Measurements from ENCODE around the gene ZZZ3. TPM values are rescaled to one million over a fixed set of nuclear protein-coding genes. Genes with fewer than 3 reads are reported as not detected.

ZZZ3 gene
- total and polyA plus RNA-seq, 10 of the 15 experiments (the other 5 are each of a cell fraction or from before 2014, with no cell fraction given): 10.5 to 44.1 (median 29.5) TPM

GRCh38 chr1:77682460-77683159 is at the start of gene ZZZ3 (continued):
- TF ChIP-seq EED (IDR thresholded peaks at IDR 0.05; ENCODE audit: low read depth): no peak
- no peak for TF ChIP-seq KLF5 (IDR thresholded peaks at IDR 0.05; ENCODE audit: partially characterized antibody)
- peak; percentile 95 for TF ChIP-seq TAF1 (IDR thresholded peaks at IDR 0.05; ENCODE audit: borderline replicate concordance, low read depth, low read length)
- TF ChIP-seq HSF1 (IDR thresholded peaks at IDR 0.05; ENCODE audit: low read depth, low read length): no peak
- TF ChIP-seq SIN3A (IDR thresholded peaks at IDR 0.05; ENCODE audit: low read depth, low read length): 0 out of 2 replicates have a peak, but pooled peaks have one; percentile 8
- TF ChIP-seq RUNX3 (IDR thresholded peaks at IDR 0.05; ENCODE audit: low read length): no peak; the same call in 1 of the 2 replicates
- no peak for TF ChIP-seq BMI1 (IDR thresholded peaks at IDR 0.05; ENCODE audit: borderline replicate concordance)
- peak; percentile 99 for TF ChIP-seq RAD51 (IDR thresholded peaks at IDR 0.05)
- TF ChIP-seq EZH2 (IDR thresholded peaks at IDR 0.05; ENCODE audit: borderline replicate concordance, control insufficient read depth, low read depth, low read length): no peak
- TF ChIP-seq CUX1 (IDR thresholded peaks at IDR 0.05; ENCODE audit: insufficient replicate concordance, low read depth, low read length): no peak
- no peak for TF ChIP-seq STAT3 (IDR thresholded peaks at IDR 0.05; ENCODE audit: low read depth, low read length)
- no peak for TF ChIP-seq ZZZ3 (IDR thresholded peaks at IDR 0.05; ENCODE audit: control insufficient read depth, insufficient read length, low read depth)
- TF ChIP-seq TCF12 (IDR thresholded peaks at IDR 0.05; ENCODE audit: low read depth, low read length): 0 out of 2 replicates have a peak, but pooled peaks have one; percentile 16
- TF ChIP-seq, protein P1, sequence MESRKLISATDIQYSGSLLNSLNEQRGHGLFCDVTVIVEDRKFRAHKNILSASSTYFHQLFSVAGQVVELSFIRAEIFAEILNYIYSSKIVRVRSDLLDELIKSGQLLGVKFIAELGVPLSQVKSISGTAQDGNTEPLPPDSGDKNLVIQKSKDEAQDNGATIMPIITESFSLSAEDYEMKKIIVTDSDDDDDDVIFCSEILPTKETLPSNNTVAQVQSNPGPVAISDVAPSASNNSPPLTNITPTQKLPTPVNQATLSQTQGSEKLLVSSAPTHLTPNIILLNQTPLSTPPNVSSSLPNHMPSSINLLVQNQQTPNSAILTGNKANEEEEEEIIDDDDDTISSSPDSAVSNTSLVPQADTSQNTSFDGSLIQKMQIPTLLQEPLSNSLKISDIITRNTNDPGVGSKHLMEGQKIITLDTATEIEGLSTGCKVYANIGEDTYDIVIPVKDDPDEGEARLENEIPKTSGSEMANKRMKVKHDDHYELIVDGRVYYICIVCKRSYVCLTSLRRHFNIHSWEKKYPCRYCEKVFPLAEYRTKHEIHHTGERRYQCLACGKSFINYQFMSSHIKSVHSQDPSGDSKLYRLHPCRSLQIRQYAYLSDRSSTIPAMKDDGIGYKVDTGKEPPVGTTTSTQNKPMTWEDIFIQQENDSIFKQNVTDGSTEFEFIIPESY (IDR thresholded peaks at IDR 0.05): 0 out of 2 replicates have a peak, but pooled peaks have one; percentile 35
- peak; percentile 55; the same call in 1 of the 2 replicates for TF ChIP-seq DPF2 (IDR thresholded peaks at IDR 0.05)
- TF ChIP-seq, protein P2, sequence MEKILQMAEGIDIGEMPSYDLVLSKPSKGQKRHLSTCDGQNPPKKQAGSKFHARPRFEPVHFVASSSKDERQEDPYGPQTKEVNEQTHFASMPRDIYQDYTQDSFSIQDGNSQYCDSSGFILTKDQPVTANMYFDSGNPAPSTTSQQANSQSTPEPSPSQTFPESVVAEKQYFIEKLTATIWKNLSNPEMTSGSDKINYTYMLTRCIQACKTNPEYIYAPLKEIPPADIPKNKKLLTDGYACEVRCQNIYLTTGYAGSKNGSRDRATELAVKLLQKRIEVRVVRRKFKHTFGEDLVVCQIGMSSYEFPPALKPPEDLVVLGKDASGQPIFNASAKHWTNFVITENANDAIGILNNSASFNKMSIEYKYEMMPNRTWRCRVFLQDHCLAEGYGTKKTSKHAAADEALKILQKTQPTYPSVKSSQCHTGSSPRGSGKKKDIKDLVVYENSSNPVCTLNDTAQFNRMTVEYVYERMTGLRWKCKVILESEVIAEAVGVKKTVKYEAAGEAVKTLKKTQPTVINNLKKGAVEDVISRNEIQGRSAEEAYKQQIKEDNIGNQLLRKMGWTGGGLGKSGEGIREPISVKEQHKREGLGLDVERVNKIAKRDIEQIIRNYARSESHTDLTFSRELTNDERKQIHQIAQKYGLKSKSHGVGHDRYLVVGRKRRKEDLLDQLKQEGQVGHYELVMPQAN (conservative IDR thresholded peaks at IDR 0.05): peak; percentile 67; the same call in 1 of the 2 replicates
- TF ChIP-seq, protein P3, sequence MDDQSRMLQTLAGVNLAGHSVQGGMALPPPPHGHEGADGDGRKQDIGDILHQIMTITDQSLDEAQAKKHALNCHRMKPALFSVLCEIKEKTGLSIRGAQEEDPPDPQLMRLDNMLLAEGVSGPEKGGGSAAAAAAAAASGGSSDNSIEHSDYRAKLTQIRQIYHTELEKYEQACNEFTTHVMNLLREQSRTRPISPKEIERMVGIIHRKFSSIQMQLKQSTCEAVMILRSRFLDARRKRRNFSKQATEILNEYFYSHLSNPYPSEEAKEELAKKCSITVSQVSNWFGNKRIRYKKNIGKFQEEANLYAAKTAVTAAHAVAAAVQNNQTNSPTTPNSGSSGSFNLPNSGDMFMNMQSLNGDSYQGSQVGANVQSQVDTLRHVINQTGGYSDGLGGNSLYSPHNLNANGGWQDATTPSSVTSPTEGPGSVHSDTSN (IDR thresholded peaks at IDR 0.05; ENCODE audit: insufficient replicate concordance, low read depth, low read length): no peak

All from GM12878 (cell line).